CD14-positive monocyte (primary cell): ENCODE data around the gene IRAK3. TPM values are rescaled to one million over a fixed set of nuclear protein-coding genes. Genes with fewer than 3 reads are reported as not detected.
A peak's percentile ranks its signal among the peaks of the same experiment; 100 is the strongest.
"Not testable (repeated sequence)": the region's sequence is repeated elsewhere in the genome, so short reads cannot be mapped to it uniquely, and the experiment has no call there.

Experiments
- DNase-seq, 3 donors: peaks; one replicate each; pipeline ENCODE4 v3.0.0-alpha.2; 2011 to 2022
- H2AFZ ChIP-seq: 2 replicates; pipeline ENCODE4 v1.6.0; 2012; ENCODE audit warnings: mild to moderate bottlenecking, low read depth, low read length, inconsistent platforms; ENCODE audit not compliant: insufficient read depth, poor library complexity, severe bottlenecking
- H3K27ac ChIP-seq, 2 donors: 1 replicate in 1 of 2; 2 replicates in 1 of 2; pipeline ENCODE4 v1.5.1; 2012 to 2013; ENCODE audit warnings: low read length in 2 of 2, control low read depth in 1 of 2, inconsistent platforms in 1 of 2, low read depth in 1 of 2, mild to moderate bottlenecking in 1 of 2
- H3K27me3 ChIP-seq, 2 donors: one replicate each; pipeline versions ENCODE4 v1.6.0 to v1.6.1; 2011 to 2013; ENCODE audit warnings: low read length in 2 of 2; ENCODE audit not compliant: control insufficient read depth in 2 of 2, insufficient read depth in 2 of 2
- H3K36me3 ChIP-seq, 2 donors: replicated peaks in 1 of 2; 1 replicate in 1 of 2; 2 replicates in 1 of 2; pipeline versions ENCODE4 v1.5.1 to v1.6.1; 2012 to 2013; ENCODE audit warnings: low read length in 2 of 2, control low read depth in 1 of 2, inconsistent platforms in 1 of 2, mild to moderate bottlenecking in 1 of 2; ENCODE audit not compliant: insufficient read depth in 2 of 2, control insufficient read depth in 1 of 2
- H3K4me1 ChIP-seq, 2 donors: 1 replicate in 1 of 2; 2 replicates in 1 of 2; pipeline versions ENCODE4 v1.5.1 to v1.6.1; 2012 to 2013; ENCODE audit warnings: low read length in 2 of 2, control low read depth in 1 of 2, inconsistent platforms in 1 of 2, mild to moderate bottlenecking in 1 of 2, moderate library complexity in 1 of 2; ENCODE audit not compliant: insufficient read depth in 2 of 2, control insufficient read depth in 1 of 2
- H3K4me2 ChIP-seq: replicated peaks from 2 replicates; pipeline ENCODE3; 2012; ENCODE audit warnings: low read length, moderate library complexity, mild to moderate bottlenecking; ENCODE audit not compliant: poor library complexity, severe bottlenecking; ENCODE audit errors: extremely low read depth
- H3K4me3 ChIP-seq, 3 experiments: fragments of 200-600 bp in 1 of 3; sonication (generic) in 1 of 3; replicated peaks in 1 of 3; 1 replicate in 2 of 3; 2 replicates in 1 of 3; pipeline ENCODE4 v1.5.1; 2011 to 2013; ENCODE audit warnings: low read length in 3 of 3, mild to moderate bottlenecking in 3 of 3, control low read depth in 2 of 3, low read depth in 2 of 3, inconsistent platforms in 1 of 3, moderate library complexity in 1 of 3
- H3K79me2 ChIP-seq: 2 replicates; pipeline ENCODE4 v1.6.0; 2012; ENCODE audit warnings: mild to moderate bottlenecking, control low read depth, inconsistent platforms, low read length, moderate library complexity; ENCODE audit not compliant: insufficient read depth
- H3K9ac ChIP-seq: 2 replicates; pipeline ENCODE4 v1.6.0; 2017; ENCODE audit warnings: low read length, mild to moderate bottlenecking; ENCODE audit not compliant: insufficient read depth, poor library complexity, severe bottlenecking
- H3K9me3 ChIP-seq, 2 donors: replicated peaks in 1 of 2; 1 replicate in 1 of 2; 2 replicates in 1 of 2; pipeline versions ENCODE4 v1.5.1 to v1.6.1; 2012 to 2013; ENCODE audit warnings: low read length in 2 of 2, control low read depth in 1 of 2; ENCODE audit not compliant: control insufficient read depth in 1 of 2, insufficient read depth in 1 of 2
- H4K20me1 ChIP-seq: 2 replicates; pipeline ENCODE4 v1.6.0; 2012; ENCODE audit warnings: mild to moderate bottlenecking, low read length, control low read depth, moderate library complexity; ENCODE audit not compliant: insufficient read depth
- H3K27ac Mint-ChIP-seq, 7 donors: one replicate each; pipeline ENCODE4 v1.8.0; 2020; ENCODE audit warnings: mild to moderate bottlenecking in 7 of 7, mixed read lengths in 7 of 7, moderate library complexity in 6 of 7, inconsistent platforms in 2 of 7
- H3K27me3 Mint-ChIP-seq, 3 donors: one replicate each; pipeline ENCODE4 v1.8.0; 2021 to 2022; ENCODE audit warnings: low read depth in 3 of 3, mild to moderate bottlenecking in 3 of 3, mixed read lengths in 3 of 3, moderate library complexity in 3 of 3, inconsistent platforms in 1 of 3
- H3K36me3 Mint-ChIP-seq, 2 donors: one replicate each; pipeline ENCODE4 v1.8.0; 2020; ENCODE audit warnings: mixed read lengths in 2 of 2, inconsistent platforms in 1 of 2, mild to moderate bottlenecking in 1 of 2
- H3K4me1 Mint-ChIP-seq: one replicate; pipeline ENCODE4 v1.8.0; 2020; ENCODE audit warnings: mild to moderate bottlenecking, mixed read lengths
- H3K4me3 Mint-ChIP-seq, 2 donors: one replicate each; pipeline ENCODE4 v1.8.0; 2020; ENCODE audit warnings: mild to moderate bottlenecking in 2 of 2, mixed read lengths in 2 of 2, moderate library complexity in 1 of 2
- H3K9me3 Mint-ChIP-seq, 7 donors: one replicate each; pipeline ENCODE4 v1.8.0; 2020 to 2022; ENCODE audit warnings: mixed read lengths in 7 of 7, mild to moderate bottlenecking in 6 of 7, moderate library complexity in 6 of 7, inconsistent platforms in 2 of 7
- WGBS: methylation state at CpG from one replicate; pipeline ENCODE4 v1.1.5; 2013; ENCODE audit warnings: missing lambda C conversion rate; ENCODE audit not compliant: insufficient coverage; 5-methylcytosine and 5-hydroxymethylcytosine counted together
- intact Hi-C, 2 donors: fragments of 100-400 bp; cut with micrococcal nuclease; formaldehyde crosslinking; loops; one replicate each; pipeline versions ENCODE4 v1.15.0 to v1.15.1; 2023
- polyA plus RNA-seq, 3 donors: library from polyadenylated mRNA; depleted of rRNA in 1 of 3; unstranded in 2 of 3; stranded (reverse) in 1 of 3; fragments of 300-500 nt in 2 of 3; fragments of >200 nt in 1 of 3; fragmentation: Illumina TruSeq in 2 of 3; gene quantifications; 1 replicate in 2 of 3; 2 replicates in 1 of 3; pipeline ENCODE4 v1.2.3, GENCODE V29; 2012 to 2021
- TF ChIP-seq, protein P1 (sequence below): fragments of 200-600 bp; IDR thresholded peaks from one replicate; pipeline ENCODE4 v1.8.0; 2022; ENCODE audit warnings: antibody characterized with exemption, mild to moderate bottlenecking

Gene IRAK3
- polyA plus RNA-seq, 3 donors: 56.9 to 59.7 (median 58.0) TPM

DNA sequence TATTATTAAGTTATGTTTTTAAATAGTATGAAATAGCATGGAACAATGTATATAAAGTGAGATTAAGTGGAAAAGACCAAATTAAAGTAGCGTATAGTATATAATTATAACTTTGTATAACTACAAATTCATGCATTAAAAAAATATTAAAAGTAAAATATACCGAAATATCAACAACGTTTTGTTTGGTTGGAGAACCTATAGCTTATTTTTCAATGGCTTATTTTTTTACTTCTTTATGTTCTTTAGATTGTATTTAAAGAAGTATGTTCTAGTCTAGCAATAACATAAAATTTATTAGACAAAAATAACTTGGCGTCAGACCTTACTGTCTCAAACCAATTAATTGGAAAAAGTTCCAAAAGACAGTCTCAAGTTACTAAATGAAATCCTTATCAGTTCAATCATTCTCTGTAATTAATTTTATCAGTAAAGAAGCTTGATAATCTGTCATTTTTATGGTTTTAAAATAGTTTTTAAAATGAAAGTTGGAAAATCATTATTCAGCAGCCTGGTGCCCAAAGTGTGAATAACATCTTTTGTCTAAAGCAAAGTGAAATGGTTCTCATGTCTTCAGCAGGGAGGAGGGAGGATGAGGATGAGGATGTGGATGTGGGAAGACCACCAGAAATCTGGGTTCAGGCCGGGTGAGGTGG, 46.7 kb downstream of the IRAK3 start:
- Histone ChIP-seq H3K79me2 (peaks cover 79% of the 10 kb centered on the region), H2AFZ (peak overlapping the region; percentile 39), H3K36me3 (peaks cover 19 to 35% of the 10 kb centered on the region in 2 donors), H3K9me3 (no peaks in the 10 kb centered on the region), H3K9ac (peak overlapping the region; percentile 69), H3K27me3 (no peaks in the 10 kb centered on the region), H3K4me1 (peaks cover 62 to 67% of the 10 kb centered on the region in 2 donors), H3K4me2 (peak overlapping the region; percentile 71), H3K4me3 (peak overlapping the region; percentile 39 to 80 (median 75)), H3K27ac (peak overlapping the region; percentile 60), H4K20me1 (peaks cover 36% of the 10 kb centered on the region)
- H3K9me3 Mint-ChIP-seq: no peaks in the 10 kb centered on the region
- H3K36me3 Mint-ChIP-seq: peaks cover 31 to 57% of the 10 kb centered on the region in 2 donors
- H3K4me3 Mint-ChIP-seq: peak overlapping the region; percentile 72 to 84
- no CpG with 5 or more reads among the region's 5 CpGs for WGBS
- no peak for DNase-seq
- TF ChIP-seq, protein P1, sequence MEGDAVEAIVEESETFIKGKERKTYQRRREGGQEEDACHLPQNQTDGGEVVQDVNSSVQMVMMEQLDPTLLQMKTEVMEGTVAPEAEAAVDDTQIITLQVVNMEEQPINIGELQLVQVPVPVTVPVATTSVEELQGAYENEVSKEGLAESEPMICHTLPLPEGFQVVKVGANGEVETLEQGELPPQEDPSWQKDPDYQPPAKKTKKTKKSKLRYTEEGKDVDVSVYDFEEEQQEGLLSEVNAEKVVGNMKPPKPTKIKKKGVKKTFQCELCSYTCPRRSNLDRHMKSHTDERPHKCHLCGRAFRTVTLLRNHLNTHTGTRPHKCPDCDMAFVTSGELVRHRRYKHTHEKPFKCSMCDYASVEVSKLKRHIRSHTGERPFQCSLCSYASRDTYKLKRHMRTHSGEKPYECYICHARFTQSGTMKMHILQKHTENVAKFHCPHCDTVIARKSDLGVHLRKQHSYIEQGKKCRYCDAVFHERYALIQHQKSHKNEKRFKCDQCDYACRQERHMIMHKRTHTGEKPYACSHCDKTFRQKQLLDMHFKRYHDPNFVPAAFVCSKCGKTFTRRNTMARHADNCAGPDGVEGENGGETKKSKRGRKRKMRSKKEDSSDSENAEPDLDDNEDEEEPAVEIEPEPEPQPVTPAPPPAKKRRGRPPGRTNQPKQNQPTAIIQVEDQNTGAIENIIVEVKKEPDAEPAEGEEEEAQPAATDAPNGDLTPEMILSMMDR: peak; percentile 59
- peaks cover 63% of the 10 kb centered on the region for H3K4me1 Mint-ChIP-seq
- peaks cover 0 to 2% (median 0%) of the 10 kb centered on the region in 3 donors for H3K27me3 Mint-ChIP-seq
- peak overlapping the region; percentile 88 to 96 (median 92) for H3K27ac Mint-ChIP-seq
- intact Hi-C loops: loop anchor here (5.0 to 10.0 kb wide), 2 partner anchors 43 to 91 kb away; no protein-coding TSS in a partner anchor

DNA sequence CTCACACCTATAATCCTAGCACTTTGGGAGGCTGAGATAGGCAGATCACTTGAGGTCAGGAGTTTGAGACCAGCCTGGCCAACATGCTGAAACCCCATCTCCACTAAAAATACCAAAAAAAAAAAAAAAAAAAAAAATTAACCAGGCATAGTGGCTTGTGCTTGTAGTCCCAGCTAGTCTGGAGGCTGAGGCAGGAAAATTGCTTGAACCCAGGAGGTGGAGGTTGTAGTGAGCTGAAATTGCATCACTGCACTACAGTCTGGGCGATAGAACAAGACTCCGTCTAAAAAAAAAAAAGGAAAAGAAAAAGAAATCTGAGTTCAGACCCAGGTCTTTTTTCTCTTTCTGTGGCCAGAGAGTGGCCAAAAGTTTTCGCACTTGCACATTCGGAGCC, 47.3 kb downstream of the IRAK3 start:
- DNase-seq, H3K9me3 ChIP-seq, H3K9me3 Mint-ChIP-seq, H3K27me3 ChIP-seq, H3K27me3 Mint-ChIP-seq: not testable (repeated sequence)
- peaks cover 74% of the 10 kb centered on the region for H3K79me2 ChIP-seq
- peaks cover 14 to 30% of the 10 kb centered on the region in 2 donors for H3K36me3 ChIP-seq
- peak overlapping the region; percentile 60 for H3K27ac ChIP-seq
- peak overlapping the region in 1 of 3 experiments; percentile 75 for H3K4me3 ChIP-seq
- H3K4me1 Mint-ChIP-seq: peaks cover 69% of the 10 kb centered on the region
- peaks cover 67 to 72% of the 10 kb centered on the region in 2 donors for H3K4me1 ChIP-seq
- WGBS: 53% methylated on average over 4 of the region's 4 CpGs
- H3K4me2 ChIP-seq: peak overlapping the region; percentile 71
- peaks cover 31% of the 10 kb centered on the region for H4K20me1 ChIP-seq
- peak overlapping the region; percentile 90 to 96 (median 92) for H3K27ac Mint-ChIP-seq
- H3K9ac ChIP-seq: peak overlapping the region; percentile 69
- peaks cover 27 to 54% of the 10 kb centered on the region in 2 donors for H3K36me3 Mint-ChIP-seq
- intact Hi-C loops: loop anchor here (5.0 to 10.0 kb wide), 2 partner anchors 44 to 91 kb away; no protein-coding TSS in a partner anchor
- peak overlapping the region; percentile 40 to 60 for H3K4me3 Mint-ChIP-seq
- peak overlapping the region; percentile 39 for H2AFZ ChIP-seq
